WTC11 (cell line): Measurements from ENCODE around the gene PRKAB2. TPM values are rescaled to one million over a fixed set of nuclear protein-coding genes. Genes with fewer than 3 reads are reported as not detected.

ENCODE experiments used
- ATAC-seq: fragments of 200-7000 bp; cut with Tn5 transposase; 2 replicates; pipeline ENCODE4 v1.10.0; 2021; ENCODE audit warnings: mild to moderate bottlenecking, moderate library complexity
- CTCF ChIA-PET: fragments of 300-600 bp; sonication (Branson Sonifier 250); formaldehyde crosslinking; loops from one replicate; lab custom pipeline; 2021; ENCODE audit warnings: antibody characterized with exemption; lab: Charles Lee
- POLR2A ChIA-PET: fragments of 350-600 bp; sonication (Branson Sonifier 250); formaldehyde crosslinking; loops from one replicate; lab custom pipeline; 2021; ENCODE audit warnings: antibody characterized with exemption; lab: Charles Lee
- DNase-seq: peaks from one replicate; pipeline ENCODE4 v3.0.0; 2021; ENCODE audit warnings: low spot score
- H3K27ac Mint-ChIP-seq: 2 replicates; pipeline ENCODE4 v1.8.0; 2021; ENCODE audit warnings: mixed read lengths
- H3K27me3 Mint-ChIP-seq: 2 replicates; pipeline ENCODE4 v1.8.0; 2021; ENCODE audit warnings: low read depth, mild to moderate bottlenecking, moderate library complexity, mixed read lengths
- H3K36me3 Mint-ChIP-seq: 2 replicates; pipeline ENCODE4 v1.8.0; 2021; ENCODE audit warnings: mixed read lengths
- H3K4me1 Mint-ChIP-seq: 2 replicates; pipeline ENCODE4 v1.8.0; 2022; ENCODE audit warnings: mixed read lengths
- H3K4me3 Mint-ChIP-seq: 2 replicates; pipeline ENCODE4 v1.8.0; 2021; ENCODE audit warnings: mild to moderate bottlenecking, moderate library complexity, mixed read lengths
- H3K9me3 Mint-ChIP-seq: 2 replicates; pipeline ENCODE4 v1.8.0; 2021; ENCODE audit warnings: mixed read lengths
- ELF4 ChIP-seq: sonication (generic); formaldehyde crosslinking; IDR thresholded peaks from 2 replicates; pipeline ENCODE4 v1.8.1; 2022; ENCODE audit warnings: low read depth, mild to moderate bottlenecking, moderate library complexity, missing genetic modification reagents
- FOXK1 ChIP-seq: sonication (generic); formaldehyde crosslinking; IDR thresholded peaks from 2 replicates; pipeline ENCODE4 v1.8.0; 2022; ENCODE audit warnings: mild to moderate bottlenecking, moderate library complexity, missing genetic modification reagents
- GABPB1 ChIP-seq: sonication (generic); formaldehyde crosslinking; IDR thresholded peaks from 2 replicates; pipeline ENCODE4 v1.8.1; 2023; ENCODE audit warnings: mild to moderate bottlenecking, missing genetic modification reagents
- GRHL2 ChIP-seq: fragments of 250-450 bp; sonication (Bioruptor Pico); IDR thresholded peaks from 2 replicates; pipeline ENCODE4 v1.8.0; 2022; ENCODE audit warnings: mild to moderate bottlenecking, moderate library complexity; ENCODE audit not compliant: insufficient replicate concordance, severe bottlenecking
- GTF2I ChIP-seq: fragments of 250-450 bp; sonication (Bioruptor Pico); conservative IDR thresholded peaks from 2 replicates; pipeline ENCODE4 v1.4.0; 2021; ENCODE audit warnings: mild to moderate bottlenecking
- HMGA2 ChIP-seq: fragments of 250-450 bp; sonication (Bioruptor Pico); IDR thresholded peaks from 2 replicates; pipeline ENCODE4 v1.4.0; 2021; ENCODE audit warnings: mild to moderate bottlenecking, moderate library complexity
- OVOL2 ChIP-seq: fragments of 250-450 bp; sonication (Bioruptor Pico); IDR thresholded peaks from 2 replicates; pipeline ENCODE4 v1.9.0; 2021; ENCODE audit warnings: mild to moderate bottlenecking, borderline replicate concordance
- PREB ChIP-seq: sonication (generic); formaldehyde crosslinking; IDR thresholded peaks from 2 replicates; pipeline ENCODE4 v1.8.1; 2022; ENCODE audit warnings: mild to moderate bottlenecking, missing genetic modification reagents, moderate library complexity, borderline replicate concordance
- SOX15 ChIP-seq: fragments of 250-450 bp; sonication (Bioruptor Pico); IDR thresholded peaks from 2 replicates; pipeline ENCODE4 v1.9.0; 2021; ENCODE audit warnings: mild to moderate bottlenecking
- TCF7 ChIP-seq: sonication (generic); formaldehyde crosslinking; IDR thresholded peaks from 2 replicates; pipeline ENCODE4 v1.8.0; 2022; ENCODE audit warnings: mild to moderate bottlenecking, low read depth, missing genetic modification reagents, moderate library complexity
- TEAD4 ChIP-seq: sonication (generic); formaldehyde crosslinking; IDR thresholded peaks from 2 replicates; pipeline ENCODE4 v1.8.0; 2022; ENCODE audit warnings: mild to moderate bottlenecking, missing genetic modification reagents
- USF1 ChIP-seq: sonication (generic); formaldehyde crosslinking; IDR thresholded peaks from 2 replicates; pipeline ENCODE4 v1.8.0; 2022; ENCODE audit warnings: mild to moderate bottlenecking, missing genetic modification reagents
- USF2 ChIP-seq: sonication (generic); formaldehyde crosslinking; IDR thresholded peaks from 2 replicates; pipeline ENCODE4 v1.8.1; 2023; ENCODE audit warnings: mild to moderate bottlenecking, missing genetic modification reagents, moderate library complexity
- ZMAT4 ChIP-seq: fragments of 250-450 bp; sonication (Bioruptor Pico); IDR thresholded peaks from 2 replicates; pipeline ENCODE4 v1.9.0; 2021; ENCODE audit warnings: mild to moderate bottlenecking
- ZNF263 ChIP-seq: sonication (generic); formaldehyde crosslinking; IDR thresholded peaks from 2 replicates; pipeline ENCODE4 v1.8.1; 2022; ENCODE audit warnings: low read depth, mild to moderate bottlenecking, moderate library complexity, missing genetic modification reagents
- ZNF425 ChIP-seq: fragments of 250-450 bp; sonication (Bioruptor Pico); conservative IDR thresholded peaks from 2 replicates; pipeline ENCODE4 v1.9.0; 2021; ENCODE audit warnings: mild to moderate bottlenecking
- ZNF512 ChIP-seq: sonication (generic); formaldehyde crosslinking; IDR thresholded peaks from 2 replicates; pipeline ENCODE4 v1.8.1; 2022; ENCODE audit warnings: missing genetic modification reagents, borderline replicate concordance
- total RNA-seq: library from RNA; stranded (reverse); gene quantifications from 3 replicates; pipeline ENCODE4 v1.2.3, GENCODE V29; 2021

PRKAB2 gene
- total RNA-seq, 1 experiment from 2014 or later: 28.3 TPM

GRCh38 chr1:147214325-147214724 is 42.1 kb upstream of the PRKAB2 start:
- TF ChIP-seq SOX15 (CRISPR knock-in tag) (no peak), ZMAT4 (no peak), USF1 (no peak), ELF4 (no peak), HMGA2 (CRISPR knock-in tag) (no peak), GABPB1 (CRISPR knock-in tag) (no peak), PREB (CRISPR knock-in tag) (no peak), OVOL2 (no peak), ZNF425 (CRISPR knock-in tag) (no peak), USF2 (CRISPR knock-in tag) (no peak), TCF7 (CRISPR knock-in tag) (no peak)
- no peak for DNase-seq
- no peaks in the 10 kb centered on the region for H3K27me3 Mint-ChIP-seq
- ATAC-seq: no peak
- POLR2A ChIA-PET: no interaction called here
- H3K4me3 Mint-ChIP-seq: no peak overlapping the region
- no peaks in the 10 kb centered on the region for H3K9me3 Mint-ChIP-seq
- H3K36me3 Mint-ChIP-seq: no peaks in the 10 kb centered on the region
- H3K4me1 Mint-ChIP-seq: peaks cover 3% of the 10 kb centered on the region
- H3K27ac Mint-ChIP-seq: no peak overlapping the region
- CTCF ChIA-PET: no interaction called here

GRCh38 chr1:147213271-147213670 is 41.0 kb upstream of the PRKAB2 start:
- no peak for TF ChIP-seq ELF4
- TF ChIP-seq HMGA2 (CRISPR knock-in tag): no peak
- TF ChIP-seq ZNF512 (CRISPR knock-in tag): no peak
- no peak for TF ChIP-seq TEAD4 (CRISPR knock-in tag)
- TF ChIP-seq GTF2I (CRISPR knock-in tag): no peak
- TF ChIP-seq FOXK1 (CRISPR knock-in tag): no peak
- TF ChIP-seq GRHL2 (CRISPR knock-in tag): no peak
- TF ChIP-seq ZNF263 (CRISPR knock-in tag): no peak
- TF ChIP-seq OVOL2: no peak
- TF ChIP-seq, all 79 proteins: peak for 0
- Mint-ChIP-seq H3K27me3 (no peaks in the 10 kb centered on the region), H3K36me3 (no peaks in the 10 kb centered on the region), H3K4me3 (no peak overlapping the region), H3K27ac (no peak overlapping the region), H3K4me1 (peaks cover 3% of the 10 kb centered on the region), H3K9me3 (no peaks in the 10 kb centered on the region)
- CTCF ChIA-PET: no interaction called here
- POLR2A ChIA-PET: no interaction called here
- ATAC-seq (no peak), DNase-seq (no peak)
